ENCODE measurements around the gene NPLOC4.
"Not testable (repeated sequence)": the region's sequence is repeated elsewhere in the genome, so short reads cannot be mapped to it uniquely, and the experiment has no call there.

NPLOC4 gene

GRCh38 chr17:81675515-81676221 is 38.8 kb upstream of the NPLOC4 start:
- not testable (repeated sequence) for H3K4me3 ChIP-seq (replicated peaks; ENCODE audit: low read depth, low read length); DNase-seq (ENCODE audit: extremely low read depth, insufficient read length); H3K27me3 ChIP-seq (replicated peaks; ENCODE audit: control insufficient read depth, insufficient read depth, low read length)
- TF ChIP-seq CTCF (IDR thresholded peaks at IDR 0.05; ENCODE audit: insufficient read depth, low read length, poor library complexity, severe bottlenecking), result peak; percentile 44
- H3K36me3 ChIP-seq (ENCODE audit: control insufficient read depth, insufficient read depth, low read length), result peaks cover 25% of the 10 kb centered on the region

- TF ChIP-seq CTCF (IDR thresholded peaks at IDR 0.05; ENCODE audit: insufficient read depth, low read length, poor library complexity, severe bottlenecking), result no peak
- no peak for DNase-seq (ENCODE audit: extremely low read depth, insufficient read length)
- Histone ChIP-seq H3K27me3 (replicated peaks; ENCODE audit: control insufficient read depth, insufficient read depth, low read length) (no peaks in the 10 kb centered on the region), H3K36me3 (ENCODE audit: control insufficient read depth, insufficient read depth, low read length) (peaks cover 33% of the 10 kb centered on the region), H3K4me3 (replicated peaks; ENCODE audit: low read depth, low read length) (no peak overlapping the region)
Measured at GRCh38 chr17:81673561-81674258, 36.8 kb upstream of the NPLOC4 start.

- H3K27me3 ChIP-seq (replicated peaks; ENCODE audit: control insufficient read depth, insufficient read depth, low read length), result no peaks in the 10 kb centered on the region
- H3K4me3 ChIP-seq (replicated peaks; ENCODE audit: low read depth, low read length), result no peak overlapping the region
- TF ChIP-seq CTCF (IDR thresholded peaks at IDR 0.05; ENCODE audit: insufficient read depth, low read length, poor library complexity, severe bottlenecking), result no peak
- DNase-seq (ENCODE audit: extremely low read depth, insufficient read length), result no peak
- peaks cover 33% of the 10 kb centered on the region for H3K36me3 ChIP-seq (ENCODE audit: control insufficient read depth, insufficient read depth, low read length)
Measured at GRCh38 chr17:81672954-81673353, 36.0 kb upstream of the NPLOC4 start.

GRCh38 chr17:81672504-81672903 is 35.6 kb upstream of the NPLOC4 start:
- Histone ChIP-seq H3K4me3 (replicated peaks; ENCODE audit: low read depth, low read length) (no peak overlapping the region), H3K27me3 (replicated peaks; ENCODE audit: control insufficient read depth, insufficient read depth, low read length) (no peaks in the 10 kb centered on the region), H3K36me3 (ENCODE audit: control insufficient read depth, insufficient read depth, low read length) (peaks cover 33% of the 10 kb centered on the region)
- no peak for DNase-seq (ENCODE audit: extremely low read depth, insufficient read length)
- no peak for TF ChIP-seq CTCF (IDR thresholded peaks at IDR 0.05; ENCODE audit: insufficient read depth, low read length, poor library complexity, severe bottlenecking)

GRCh38 chr17:81667754-81668153 is 30.8 kb upstream of the NPLOC4 start:
- TF ChIP-seq CTCF (IDR thresholded peaks at IDR 0.05; ENCODE audit: insufficient read depth, low read length, poor library complexity, severe bottlenecking), result peak; percentile 18
- peaks cover 31% of the 10 kb centered on the region for H3K36me3 ChIP-seq (ENCODE audit: control insufficient read depth, insufficient read depth, low read length)
- H3K27me3 ChIP-seq (replicated peaks; ENCODE audit: control insufficient read depth, insufficient read depth, low read length), result no peaks in the 10 kb centered on the region
- DNase-seq (ENCODE audit: extremely low read depth, insufficient read length), result no peak
- H3K4me3 ChIP-seq (replicated peaks; ENCODE audit: low read depth, low read length), result peak overlapping the region; percentile 13; the same call in 1 of the 2 replicates

Data from GM06990 (cell line).